Activated T-cell treated with anti-CD3 and anti-CD28 coated beads, Interleukin-2, amount 50 U/mL, for 4 hours (primary cell): ENCODE data around the gene ITGA2B. TPM values are rescaled to one million over a fixed set of nuclear protein-coding genes. Genes with fewer than 3 reads are reported as not detected.
A peak's percentile ranks its signal among the peaks of the same experiment; 100 is the strongest.
"Not testable (repeated sequence)": the region's sequence is repeated elsewhere in the genome, so short reads cannot be mapped to it uniquely, and the experiment has no call there.

Source experiments
- ATAC-seq, 2 donors: fragments of 200-7000 bp; cut with Tn5 transposase; one replicate each; pipeline ENCODE4 v1.10.0; 2021
- DNase-seq: peaks from one replicate; pipeline ENCODE4 v3.0.0-alpha.2; 2020
- H3K27me3 Mint-ChIP-seq: one replicate; pipeline ENCODE4 v1.8.0; 2021; ENCODE audit warnings: low read depth, mixed read lengths
- H3K36me3 Mint-ChIP-seq: one replicate; pipeline ENCODE4 v1.8.0; 2022; ENCODE audit warnings: mixed read lengths; ENCODE audit not compliant: insufficient read depth
- H3K4me1 Mint-ChIP-seq: one replicate; pipeline ENCODE4 v1.8.0; 2021; ENCODE audit warnings: low read depth, mixed read lengths
- H3K4me3 Mint-ChIP-seq: one replicate; pipeline ENCODE4 v1.8.0; 2021; ENCODE audit warnings: mild to moderate bottlenecking, moderate library complexity, mixed read lengths
- H3K9me3 Mint-ChIP-seq: one replicate; pipeline ENCODE4 v1.8.0; 2021; ENCODE audit warnings: mixed read lengths
- total RNA-seq, 3 donors: library from RNA; stranded (reverse); gene quantifications; one replicate each; pipeline ENCODE4 v1.2.1, GENCODE V29; 2021

The ITGA2B gene
- total RNA-seq, 3 donors from 2014 or later, result 0.90 to 1.8 (median 1.1) TPM

DNA sequence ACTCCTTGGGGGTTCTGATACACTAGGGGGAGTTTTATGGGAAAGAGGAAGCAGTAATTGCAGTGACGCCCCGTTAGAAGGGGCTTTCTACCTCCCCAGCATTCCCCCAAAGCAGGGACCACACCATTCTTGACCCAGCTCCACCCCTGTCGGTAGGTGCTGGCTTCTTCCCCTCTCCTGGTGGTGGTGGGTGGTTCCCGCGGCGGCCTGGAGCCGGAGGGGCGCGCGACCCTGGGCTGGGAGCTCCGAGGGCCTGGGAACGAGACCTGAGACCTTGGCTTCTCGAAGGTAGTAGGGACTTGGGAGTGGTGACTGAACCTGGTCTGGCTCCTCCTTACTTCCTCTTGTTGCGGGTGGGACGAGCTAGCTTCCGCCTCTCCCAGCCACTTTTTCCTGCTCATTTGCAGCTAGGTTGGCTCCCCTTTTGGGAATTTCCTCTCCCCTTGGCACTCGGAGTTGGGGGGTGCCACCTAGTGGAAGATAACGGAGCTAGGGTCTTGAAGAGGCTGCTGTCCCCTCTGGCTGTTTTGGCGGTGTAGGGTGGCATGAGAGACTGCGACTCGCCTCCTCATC lies 43.9 kb downstream of the ITGA2B start:
- peaks cover 6% of the 10 kb centered on the region for H3K27me3 Mint-ChIP-seq
- peaks cover 17% of the 10 kb centered on the region for H3K4me1 Mint-ChIP-seq
- ATAC-seq, result peak; percentile 29 to 34
- peak; percentile 33 for DNase-seq
- H3K9me3 Mint-ChIP-seq, result no peaks in the 10 kb centered on the region
- no peaks in the 10 kb centered on the region for H3K36me3 Mint-ChIP-seq
- H3K4me3 Mint-ChIP-seq, result peak overlapping the region; percentile 85

DNA sequence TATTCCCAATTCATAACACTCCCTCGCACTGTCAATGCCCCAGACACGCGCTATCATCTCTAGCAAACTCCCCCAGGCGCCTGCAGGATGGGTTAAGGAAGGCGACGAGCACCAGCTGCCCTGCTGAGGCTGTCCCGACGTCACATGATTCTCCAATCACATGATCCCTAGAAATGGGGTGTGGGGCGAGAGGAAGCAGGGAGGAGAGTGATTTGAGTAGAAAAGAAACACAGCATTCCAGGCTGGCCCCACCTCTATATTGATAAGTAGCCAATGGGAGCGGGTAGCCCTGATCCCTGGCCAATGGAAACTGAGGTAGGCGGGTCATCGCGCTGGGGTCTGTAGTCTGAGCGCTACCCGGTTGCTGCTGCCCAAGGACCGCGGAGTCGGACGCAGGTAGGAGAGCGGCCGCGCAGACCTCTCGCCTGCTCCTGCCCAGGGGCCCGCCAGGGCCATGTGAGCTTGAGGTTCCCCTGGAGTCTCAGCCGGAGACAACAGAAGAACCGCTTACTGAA lies 44.5 kb downstream of the ITGA2B start, which contains the start of gene GRN:
Gene GRN, plus strand, starts transcription at position 364 of the 515 bp plus-strand sequence. CDS start 3,863 bp downstream, outside the sequence.
- Mint-ChIP-seq H3K4me1 (peaks cover 17% of the 10 kb centered on the region), H3K9me3 (no peaks in the 10 kb centered on the region), H3K27me3 (peaks cover 6% of the 10 kb centered on the region), H3K36me3 (no peaks in the 10 kb centered on the region), H3K4me3 (peak within 1 kb of the TSS; percentile 85)
- peak; percentile 75 for DNase-seq
- peak; percentile 99 for ATAC-seq

- Mint-ChIP-seq H3K9me3 (no peaks in the 10 kb centered on the region), H3K27me3 (peaks cover 6% of the 10 kb centered on the region), H3K4me1 (peaks cover 18% of the 10 kb centered on the region), H3K36me3 (no peaks in the 10 kb centered on the region), H3K4me3 (no peak overlapping the region)
- ATAC-seq (no peak), DNase-seq (no peak)
Observed at GRCh38 chr17:44343510-44344209, 45.8 kb downstream of the ITGA2B start.

- H3K4me1 Mint-ChIP-seq, result peaks cover 11% of the 10 kb centered on the region
Observed at GRCh38 chr17:44340553-44340952, 48.9 kb downstream of the ITGA2B start.

DNA sequence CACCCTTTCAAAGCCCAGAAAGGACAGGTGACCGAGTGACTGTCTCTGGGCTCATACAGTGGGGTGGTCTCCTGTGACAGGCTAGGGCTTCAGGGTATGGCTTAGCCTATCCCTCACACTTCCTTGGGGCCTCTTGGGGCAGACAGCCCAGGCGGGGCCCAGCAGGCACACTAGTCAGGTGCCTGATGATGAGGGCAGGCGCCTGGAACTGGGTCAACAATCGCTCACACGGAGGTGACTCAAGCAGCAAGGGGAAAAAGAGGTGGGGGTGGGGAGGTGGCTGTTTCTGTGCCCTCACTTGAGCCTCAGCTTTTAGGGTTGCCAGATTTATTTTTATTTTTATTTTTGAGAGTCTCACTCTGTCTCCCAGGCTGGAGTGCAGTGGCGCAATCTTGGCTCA lies 50.7 kb downstream of the ITGA2B start:
- peaks cover 11% of the 10 kb centered on the region for H3K27me3 Mint-ChIP-seq

More at GRCh38 chr17:44340553-44340952, 48.9 kb downstream of the ITGA2B start:
- H3K27me3 Mint-ChIP-seq, result peaks cover 11% of the 10 kb centered on the region
- ATAC-seq, DNase-seq, H3K36me3 Mint-ChIP-seq, H3K9me3 Mint-ChIP-seq, H3K4me3 Mint-ChIP-seq: not testable (repeated sequence)

DNA sequence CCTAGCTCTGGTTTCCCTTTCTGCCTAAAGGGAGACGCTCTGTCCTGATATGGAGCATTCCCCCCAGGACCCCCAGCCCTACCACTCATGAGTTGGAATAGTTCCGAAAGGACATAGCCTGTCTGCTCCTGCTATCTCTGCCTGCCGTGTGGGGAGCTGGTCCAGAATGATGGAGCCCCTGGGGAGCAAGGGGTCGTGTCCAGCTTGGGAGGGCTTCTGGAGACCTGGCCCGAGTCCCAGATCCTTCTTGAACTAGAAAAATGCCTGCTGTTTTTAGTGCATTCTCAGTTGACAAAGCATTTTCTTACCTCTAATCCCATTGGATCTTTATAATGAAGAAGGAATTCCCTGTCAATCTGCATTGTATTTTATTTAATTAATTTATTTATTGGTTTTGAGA lies 53.5 kb downstream of the ITGA2B start:
- ATAC-seq (no peak), DNase-seq (no peak)
- Mint-ChIP-seq H3K27me3 (peaks cover 5% of the 10 kb centered on the region), H3K4me1 (peaks cover 8% of the 10 kb centered on the region), H3K36me3 (no peaks in the 10 kb centered on the region), H3K4me3 (no peak overlapping the region), H3K9me3 (no peaks in the 10 kb centered on the region)

More for the DNA sequence above, 50.7 kb downstream of the ITGA2B start:
- ATAC-seq, result peak; percentile 27 to 69
- DNase-seq, result no peak
- Mint-ChIP-seq H3K4me3 (no peak overlapping the region), H3K9me3 (no peaks in the 10 kb centered on the region), H3K36me3 (no peaks in the 10 kb centered on the region), H3K4me1 (peaks cover 4% of the 10 kb centered on the region)

DNA sequence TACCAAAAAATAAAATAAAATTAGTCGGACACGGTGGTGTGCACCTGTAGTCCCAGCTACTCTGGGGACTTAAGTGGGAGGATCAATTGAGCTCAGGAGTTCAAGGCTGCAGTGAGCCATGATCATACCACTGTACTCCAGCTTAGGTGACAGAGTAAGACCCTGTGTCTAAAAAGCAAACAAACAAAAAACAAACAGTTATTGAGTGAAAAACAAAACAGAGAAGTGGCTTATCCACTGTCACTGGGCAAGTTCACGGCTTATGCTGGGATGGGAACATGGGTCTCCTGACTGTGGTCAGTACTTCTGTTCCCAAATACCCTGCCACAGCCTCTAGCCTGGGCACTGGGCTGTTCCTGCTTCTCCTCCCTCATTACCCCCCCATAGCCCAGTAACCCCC lies 53.9 kb downstream of the ITGA2B start:
- Mint-ChIP-seq H3K36me3 (no peaks in the 10 kb centered on the region), H3K9me3 (no peaks in the 10 kb centered on the region), H3K27me3 (peaks cover 5% of the 10 kb centered on the region), H3K4me3 (no peak overlapping the region), H3K4me1 (peaks cover 8% of the 10 kb centered on the region)
- ATAC-seq (no peak), DNase-seq (no peak)

GRCh38 chr17:44334727-44335126 lies 54.7 kb downstream of the ITGA2B start:
- peaks cover 5% of the 10 kb centered on the region for H3K27me3 Mint-ChIP-seq
- no peak for ATAC-seq
- H3K9me3 Mint-ChIP-seq, result no peaks in the 10 kb centered on the region
- peaks cover 8% of the 10 kb centered on the region for H3K4me1 Mint-ChIP-seq
- H3K36me3 Mint-ChIP-seq, result no peaks in the 10 kb centered on the region
- DNase-seq, result no peak
- H3K4me3 Mint-ChIP-seq, result no peak overlapping the region

- ATAC-seq (no peak), DNase-seq (no peak)
- Mint-ChIP-seq H3K4me3 (no peak overlapping the region), H3K27me3 (peaks cover 5% of the 10 kb centered on the region), H3K9me3 (no peaks in the 10 kb centered on the region), H3K4me1 (peaks cover 8% of the 10 kb centered on the region), H3K36me3 (no peaks in the 10 kb centered on the region)
Observed at GRCh38 chr17:44334315-44334714, 55.1 kb downstream of the ITGA2B start.

DNA sequence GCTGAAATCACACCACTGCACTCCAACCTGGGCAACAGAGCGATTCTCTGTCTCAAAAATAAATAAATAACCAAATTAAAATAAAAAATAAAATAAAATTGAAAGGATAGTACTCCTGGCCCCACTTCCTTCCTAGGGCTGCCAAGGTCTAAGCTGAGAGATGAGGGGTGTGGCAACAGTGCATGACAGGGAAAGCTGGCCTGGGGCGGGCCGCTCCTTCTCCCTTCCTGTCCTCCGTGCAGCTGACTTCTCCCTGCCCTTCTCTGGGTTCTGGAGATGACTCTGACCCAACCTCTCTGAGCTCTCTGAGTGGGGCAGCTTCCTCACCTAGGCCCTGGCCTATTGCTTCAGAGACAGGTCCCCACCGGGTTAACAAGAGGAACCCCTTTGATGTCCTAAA lies 56.1 kb downstream of the ITGA2B start:
- Mint-ChIP-seq H3K27me3 (peaks cover 5% of the 10 kb centered on the region), H3K4me3 (no peak overlapping the region), H3K36me3 (no peaks in the 10 kb centered on the region), H3K9me3 (no peaks in the 10 kb centered on the region), H3K4me1 (peaks cover 5% of the 10 kb centered on the region)
- no peak for DNase-seq
- ATAC-seq, result no peak

GRCh38 chr17:44331249-44331760 lies 58.1 kb downstream of the ITGA2B start:
- H3K9me3 Mint-ChIP-seq, result no peaks in the 10 kb centered on the region
- H3K4me3 Mint-ChIP-seq, result no peak overlapping the region
- ATAC-seq, result peak; percentile 35 to 36
- H3K36me3 Mint-ChIP-seq, result no peaks in the 10 kb centered on the region
- DNase-seq, result peak; percentile 64
- H3K4me1 Mint-ChIP-seq, result peaks cover 15% of the 10 kb centered on the region
- no peaks in the 10 kb centered on the region for H3K27me3 Mint-ChIP-seq

DNA sequence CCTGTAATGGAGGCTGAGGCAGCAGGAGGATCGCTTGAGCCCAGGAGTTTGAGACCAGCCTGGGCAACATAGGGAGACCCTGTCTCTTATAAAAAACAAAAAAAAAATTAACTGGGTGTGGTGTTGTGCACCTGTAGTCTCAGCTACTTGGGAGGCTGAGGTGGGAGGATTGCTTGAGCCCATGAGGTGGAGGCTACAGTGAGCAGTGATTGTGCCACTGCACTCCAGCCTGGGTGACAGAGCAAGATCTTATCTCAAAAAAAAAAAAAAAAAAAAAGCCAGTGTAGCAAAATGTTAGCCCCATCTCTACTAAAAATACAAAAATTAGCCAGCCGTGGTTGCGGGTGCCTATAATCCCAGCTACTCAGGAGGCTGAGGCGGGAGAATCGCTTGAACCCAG lies 59.2 kb downstream of the ITGA2B start:
- not testable (repeated sequence) for H3K27me3 Mint-ChIP-seq, H3K36me3 Mint-ChIP-seq, H3K4me3 Mint-ChIP-seq, DNase-seq, ATAC-seq, H3K9me3 Mint-ChIP-seq
- peaks cover 21% of the 10 kb centered on the region for H3K4me1 Mint-ChIP-seq

DNA sequence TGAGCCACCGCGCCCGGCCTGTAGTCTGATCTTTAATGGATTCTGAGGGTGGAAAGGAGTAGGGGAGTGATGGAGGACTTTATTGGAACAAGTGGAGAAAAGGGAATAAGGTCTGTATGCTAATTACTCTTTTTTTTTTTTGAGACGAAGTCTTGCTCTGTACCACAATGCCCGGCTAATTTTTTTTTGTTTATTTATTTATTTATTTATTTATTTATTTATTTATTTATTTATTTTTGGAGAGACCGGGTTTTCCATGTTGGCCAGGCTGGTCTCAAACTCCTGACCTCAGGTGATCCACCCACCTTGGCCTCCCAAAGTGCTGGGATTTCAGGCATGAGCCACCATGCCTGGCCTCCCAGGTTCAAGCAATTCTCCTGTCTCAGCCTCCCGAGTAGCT lies 59.9 kb downstream of the ITGA2B start:
- H3K4me1 Mint-ChIP-seq, result peaks cover 23% of the 10 kb centered on the region
- not testable (repeated sequence) for H3K27me3 Mint-ChIP-seq, H3K9me3 Mint-ChIP-seq, H3K4me3 Mint-ChIP-seq, DNase-seq, H3K36me3 Mint-ChIP-seq, ATAC-seq

DNA sequence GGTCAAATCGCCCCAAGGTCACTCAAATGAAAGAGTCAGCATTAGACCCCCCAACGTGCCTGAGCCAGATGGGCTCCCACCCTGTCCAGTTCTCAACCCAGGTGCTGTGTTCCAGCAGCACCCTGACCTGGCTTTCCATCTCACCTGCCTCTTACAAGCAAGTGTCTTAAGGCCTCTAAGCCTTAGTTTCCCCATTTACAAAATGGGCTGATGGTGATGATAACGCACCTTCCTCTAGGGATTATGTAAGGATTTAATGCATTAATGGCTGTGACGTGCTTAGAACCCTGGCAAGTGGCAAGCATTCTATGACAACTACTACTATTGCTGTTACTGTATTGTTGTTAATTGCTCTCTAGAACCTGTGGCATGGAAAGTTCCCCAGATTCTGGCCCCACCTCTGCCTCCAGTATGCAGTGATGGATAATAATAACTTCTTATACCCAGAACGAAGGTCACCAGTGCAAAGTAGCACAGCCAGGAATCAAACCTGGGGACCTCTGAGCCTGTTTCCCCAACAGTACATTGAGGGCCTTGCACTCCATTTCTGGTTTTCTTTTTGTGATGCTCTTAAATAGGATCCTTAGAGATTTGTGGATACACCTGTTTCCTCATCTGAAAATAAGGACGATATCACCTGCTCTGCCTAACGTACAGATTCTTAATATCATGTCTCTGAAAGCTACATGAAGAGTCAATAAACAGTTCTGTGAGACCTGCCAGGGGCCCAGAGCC lies 61.6 kb downstream of the ITGA2B start:
- Mint-ChIP-seq H3K9me3 (no peaks in the 10 kb centered on the region), H3K4me3 (peak overlapping the region; percentile 16), H3K27me3 (no peaks in the 10 kb centered on the region), H3K36me3 (no peaks in the 10 kb centered on the region), H3K4me1 (peaks cover 32% of the 10 kb centered on the region)
- DNase-seq (no peak), ATAC-seq (no peak)
